GM12801 (cell line): ENCODE data around the gene BMP8A.

Experiments used
- TF ChIP-seq, protein P1 (sequence below): IDR thresholded peaks from one replicate; pipeline ENCODE4 v1.5.1; 2011; ENCODE audit warnings: control low read depth; ENCODE audit not compliant: insufficient read length; ENCODE audit errors: extremely low read depth

BMP8A gene

GRCh38 chr1:39529901-39530535, 38.6 kb downstream of the BMP8A start:
- TF ChIP-seq, protein P1, sequence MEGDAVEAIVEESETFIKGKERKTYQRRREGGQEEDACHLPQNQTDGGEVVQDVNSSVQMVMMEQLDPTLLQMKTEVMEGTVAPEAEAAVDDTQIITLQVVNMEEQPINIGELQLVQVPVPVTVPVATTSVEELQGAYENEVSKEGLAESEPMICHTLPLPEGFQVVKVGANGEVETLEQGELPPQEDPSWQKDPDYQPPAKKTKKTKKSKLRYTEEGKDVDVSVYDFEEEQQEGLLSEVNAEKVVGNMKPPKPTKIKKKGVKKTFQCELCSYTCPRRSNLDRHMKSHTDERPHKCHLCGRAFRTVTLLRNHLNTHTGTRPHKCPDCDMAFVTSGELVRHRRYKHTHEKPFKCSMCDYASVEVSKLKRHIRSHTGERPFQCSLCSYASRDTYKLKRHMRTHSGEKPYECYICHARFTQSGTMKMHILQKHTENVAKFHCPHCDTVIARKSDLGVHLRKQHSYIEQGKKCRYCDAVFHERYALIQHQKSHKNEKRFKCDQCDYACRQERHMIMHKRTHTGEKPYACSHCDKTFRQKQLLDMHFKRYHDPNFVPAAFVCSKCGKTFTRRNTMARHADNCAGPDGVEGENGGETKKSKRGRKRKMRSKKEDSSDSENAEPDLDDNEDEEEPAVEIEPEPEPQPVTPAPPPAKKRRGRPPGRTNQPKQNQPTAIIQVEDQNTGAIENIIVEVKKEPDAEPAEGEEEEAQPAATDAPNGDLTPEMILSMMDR: no peak

DNA sequence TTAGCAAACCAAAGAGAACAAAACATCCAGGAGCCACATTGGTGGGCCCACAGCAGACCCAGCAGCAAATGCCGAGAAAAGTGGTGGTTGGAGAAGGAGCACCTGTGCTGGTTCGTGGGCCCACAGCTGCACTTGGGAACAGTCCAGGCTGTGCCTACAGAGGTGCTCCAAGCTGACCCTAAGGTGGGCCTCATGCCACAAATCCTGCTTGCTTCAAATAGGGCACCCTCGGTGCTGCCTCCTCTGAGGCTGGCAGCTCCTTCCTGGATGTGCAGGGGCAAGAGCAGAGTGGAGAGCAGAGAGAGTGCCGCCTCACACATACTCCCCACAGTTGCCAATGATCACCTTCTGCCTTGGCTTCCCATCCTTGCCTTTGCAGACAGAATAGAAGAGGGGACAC, 40.1 kb downstream of the BMP8A start:
- TF ChIP-seq, protein P1: no peak

GRCh38 chr1:39533442-39533841, 42.0 kb downstream of the BMP8A start:
- TF ChIP-seq, protein P1: no peak

DNA sequence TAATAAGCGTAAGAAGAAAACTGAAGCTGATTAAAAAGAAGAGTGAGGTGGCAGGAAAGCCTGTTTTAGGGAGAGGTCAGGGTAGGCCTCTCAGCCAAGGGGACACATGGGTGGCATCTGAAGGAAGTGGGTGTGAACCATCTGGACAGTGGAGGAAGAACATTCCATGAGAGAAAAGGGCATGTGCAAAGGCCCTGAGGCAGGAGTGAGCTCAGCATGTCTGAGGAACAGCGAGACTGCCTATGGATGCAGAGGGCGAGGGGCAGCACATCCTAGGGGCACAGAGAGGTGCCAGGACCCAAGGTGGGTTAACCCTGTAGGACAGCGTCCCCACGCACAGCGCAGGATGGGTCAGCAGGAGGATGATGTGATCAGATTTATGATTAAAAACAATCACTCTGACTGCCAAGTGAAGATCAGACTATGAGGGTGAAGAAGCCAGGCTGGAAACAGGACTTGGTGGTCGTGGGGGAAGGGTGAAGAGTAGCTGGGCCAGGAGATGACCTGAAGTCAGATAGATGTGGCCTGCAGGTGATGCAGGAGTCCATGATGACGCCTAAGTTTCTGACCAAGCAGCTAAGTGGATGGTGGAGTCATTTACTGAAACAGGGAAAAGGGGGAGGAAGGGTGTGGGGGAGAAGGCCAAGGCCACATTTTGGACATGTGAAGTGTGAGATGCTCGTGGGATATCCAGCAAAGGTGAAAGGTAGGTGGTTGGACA, 47.3 kb downstream of the BMP8A start:
- TF ChIP-seq, protein P1: no peak

DNA sequence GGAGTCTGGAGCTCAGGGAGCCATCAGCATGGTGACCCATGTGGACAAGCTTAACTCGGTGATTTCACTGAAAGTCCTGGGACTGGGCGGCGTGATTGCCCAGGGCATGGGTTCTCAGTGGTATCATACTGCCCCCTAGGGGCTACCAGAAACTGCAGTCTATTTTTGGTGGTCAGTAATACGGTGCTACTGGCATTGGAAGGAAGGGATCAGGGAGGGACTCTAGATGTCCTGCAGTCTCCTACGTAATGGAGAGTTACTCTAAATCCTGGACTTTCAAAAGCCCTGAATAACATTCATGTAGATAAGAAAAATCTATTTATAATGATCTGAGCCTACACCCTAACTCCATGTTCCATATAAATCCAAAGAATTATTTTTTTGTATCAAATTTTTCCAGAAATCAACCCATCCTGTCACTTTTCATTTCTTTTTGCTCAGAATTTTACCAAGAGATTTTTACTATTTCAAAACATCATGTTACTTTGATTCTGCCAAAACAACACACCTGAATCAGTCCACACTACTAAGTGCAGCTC, 47.9 kb downstream of the BMP8A start:
- TF ChIP-seq, protein P1: peak; percentile 88

DNA sequence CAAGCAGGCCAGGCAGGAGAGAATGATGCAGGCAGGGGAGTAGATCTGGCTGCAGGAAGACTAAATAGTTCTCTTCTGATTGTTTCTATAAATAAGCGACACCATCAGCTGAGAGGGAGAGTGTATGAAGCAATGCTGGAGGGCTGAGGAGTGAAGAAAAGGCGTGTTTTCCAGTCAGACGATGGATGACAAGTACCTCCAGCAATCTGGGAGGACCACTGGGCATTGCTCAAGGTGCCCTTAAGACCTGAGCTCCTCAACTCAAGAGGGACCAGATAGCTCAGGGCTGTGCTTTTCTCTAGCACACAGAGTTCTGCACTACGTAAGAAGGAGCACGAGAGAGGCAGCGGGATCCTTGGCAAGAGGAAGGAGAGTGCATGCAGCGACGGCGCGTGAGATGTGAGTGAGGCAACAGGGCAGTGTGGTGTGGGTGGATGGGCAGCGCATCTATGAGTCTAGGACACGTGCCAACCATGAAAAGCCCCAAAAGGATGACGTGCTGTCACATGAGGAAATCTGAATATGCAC, 49.1 kb downstream of the BMP8A start:
- TF ChIP-seq, protein P1: no peak

DNA sequence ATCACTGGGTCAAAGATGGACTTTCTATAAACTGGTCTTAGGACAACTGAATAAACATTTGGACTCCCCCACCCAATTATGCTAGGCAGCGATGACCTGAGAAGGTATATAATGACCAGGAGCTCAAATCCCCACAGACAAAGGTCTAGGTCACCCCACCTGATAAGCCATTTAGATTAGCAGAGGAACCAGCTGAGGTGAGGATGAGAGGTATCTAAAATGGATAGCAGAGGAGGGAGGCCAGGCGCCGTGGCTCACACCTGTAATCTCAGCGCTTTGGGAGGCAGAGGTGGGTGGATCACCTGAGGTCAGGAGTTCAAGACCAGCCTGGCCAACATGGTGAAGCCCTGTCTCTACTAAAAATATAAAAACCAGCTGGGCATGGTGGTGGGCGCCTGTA, 51.5 kb downstream of the BMP8A start:
- TF ChIP-seq, protein P1: no peak
